ENCODE data around the gene CHRNA4. TPM values are rescaled to one million over a fixed set of nuclear protein-coding genes. Genes with fewer than 3 reads are reported as not detected.

Gene CHRNA4
- total and polyA plus RNA-seq, 2 of the 13 experiments (the other 11 are each of a cell fraction or from before 2014, with no cell fraction given) = not detected

- TF ChIP-seq WIZ (CRISPR knock-in tag; IDR thresholded peaks at IDR 0.05) (peak; percentile 92; the same call in 1 of the 2 replicates), ZBTB44 (CRISPR knock-in tag; IDR thresholded peaks at IDR 0.05) (peak; percentile 55; the same call in 1 of the 2 replicates), HMGA1 (CRISPR knock-in tag; conservative IDR thresholded peaks at IDR 0.05) (no peak), ZNF281 (CRISPR knock-in tag; IDR thresholded peaks at IDR 0.05; ENCODE audit: borderline replicate concordance) (0 out of 2 replicates have a peak, but pooled peaks have one; percentile 33), CREB3 (CRISPR knock-in tag; IDR thresholded peaks at IDR 0.05) (no peak), NFE2L1 (CRISPR knock-in tag; IDR thresholded peaks at IDR 0.05; ENCODE audit: borderline replicate concordance) (no peak), ZSCAN21 (CRISPR knock-in tag; IDR thresholded peaks at IDR 0.05; ENCODE audit: borderline replicate concordance) (peak; percentile 68; the same call in 1 of the 2 replicates), CTCF (CRISPR knock-in tag; IDR thresholded peaks at IDR 0.05) (peak; percentile 28), ERF (CRISPR knock-in tag; IDR thresholded peaks at IDR 0.05) (0 out of 2 replicates have a peak, but pooled peaks have one; percentile 57), ZBTB26 (CRISPR knock-in tag; IDR thresholded peaks at IDR 0.05; ENCODE audit: borderline replicate concordance) (0 out of 2 replicates have a peak, but pooled peaks have one; percentile 47), SMAD1 (CRISPR knock-in tag; IDR thresholded peaks at IDR 0.05; ENCODE audit: borderline replicate concordance, low read depth) (no peak), TIGD3 (CRISPR knock-in tag; IDR thresholded peaks at IDR 0.05; ENCODE audit: borderline replicate concordance) (0 out of 2 replicates have a peak, but pooled peaks have one; percentile 45), NR1H2 (CRISPR knock-in tag; IDR thresholded peaks at IDR 0.05; ENCODE audit: borderline replicate concordance, low read depth) (0 out of 2 replicates have a peak, but pooled peaks have one; percentile 22), FOXA3 (CRISPR knock-in tag; IDR thresholded peaks at IDR 0.05) (no peak), CSRNP1 (CRISPR knock-in tag; IDR thresholded peaks at IDR 0.05) (no peak), ZNF549 (CRISPR knock-in tag; IDR thresholded peaks at IDR 0.05) (no peak), TSC22D2 (CRISPR knock-in tag; IDR thresholded peaks at IDR 0.05; ENCODE audit: borderline replicate concordance) (peak; percentile 81; the same call in 1 of the 2 replicates)
These were observed 17.5 kb upstream of the CHRNA4 start (continued) for GRCh38 chr20:63378626-63379025.
